Measurements from ENCODE around the gene ZNF362. TPM values are rescaled to one million over a fixed set of nuclear protein-coding genes. Genes with fewer than 3 reads are reported as not detected.

ZNF362 gene
- total RNA-seq, 1 experiment from 2014 or later, result 11.1 TPM

- no TSS peak for BruUV-seq (replicated peaks)
These were observed 6.9 kb upstream of the ZNF362 start for GRCh38 chr1:33249422-33249821.

More at GRCh38 chr1:33249422-33249821, 6.9 kb upstream of the ZNF362 start:
- ChIA-PET CTCF (no interaction called here), RAD21 (ENCODE audit: low non-redundant PET in 1 of 2, low total read pairs in 2 of 2, uncharacterized antibody in 2 of 2, unreplicated experiment in 2 of 2) (no interaction called here), POLR2A (no interaction called here)
- no peak for DNase-seq (ENCODE audit: low read depth, low spot score)
- no peak overlapping the region for H3K27ac ChIP-seq (ENCODE audit: low read depth, low read length)
- peaks cover 0 to 2% of the 10 kb centered on the region in 2 experiments; a peak in 1 of 4 replicates for H3K4me1 ChIP-seq (ENCODE audit: control insufficient read depth in 1 of 2, insufficient read depth in 2 of 2, low read length in 2 of 2)
- no peaks in the 10 kb centered on the region for H3K36me3 ChIP-seq (ENCODE audit: control insufficient read depth in 1 of 2, insufficient read depth in 2 of 2, low read length in 2 of 2)
- H3K9me3 ChIP-seq (ENCODE audit: control insufficient read depth in 1 of 2, insufficient read depth in 1 of 2, low read depth in 1 of 2, low read length in 2 of 2), result no peaks in the 10 kb centered on the region
- no peaks in the 10 kb centered on the region for H3K27me3 ChIP-seq (ENCODE audit: insufficient read depth, low read length)
- H3K9me2 ChIP-seq (ENCODE audit: insufficient read depth), result no peaks in the 10 kb centered on the region
- intact Hi-C loops (cut with micrococcal nuclease), result no loop called here
- no peak for ATAC-seq
- no peak overlapping the region for H3K4me2 ChIP-seq (ENCODE audit: low read length)
- no peak overlapping the region for H2AFZ ChIP-seq (ENCODE audit: low read depth, low read length, poor library complexity, severe bottlenecking)
- TF ChIP-seq EZH2phosphoT487 (IDR thresholded peaks at IDR 0.05; ENCODE audit: borderline replicate concordance) (no peak), EZH2 (IDR thresholded peaks at IDR 0.05) (no peak), CBX3 (IDR thresholded peaks at IDR 0.05; ENCODE audit: low read depth) (no peak), POLR2A (IDR thresholded peaks at IDR 0.05; ENCODE audit: borderline replicate concordance, extremely low read depth, insufficient read depth, insufficient read length) (no peak), TCF7L2 (IDR thresholded peaks at IDR 0.05; ENCODE audit: borderline replicate concordance, extremely low read depth, insufficient read depth, insufficient read length) (no peak), CTCF (IDR thresholded peaks at IDR 0.05 in 2 of 3, conservative IDR thresholded peaks at IDR 0.05 in 1 of 3; ENCODE audit: borderline replicate concordance in 1 of 3, insufficient read depth in 1 of 3, low read depth in 2 of 3, low read length in 2 of 3) (no peak), RAD21 (IDR thresholded peaks at IDR 0.05; ENCODE audit: low read depth) (no peak), ATF3 (IDR thresholded peaks at IDR 0.05) (no peak), CEBPB (IDR thresholded peaks at IDR 0.05; ENCODE audit: low read depth) (no peak), SRF (IDR thresholded peaks at IDR 0.05; ENCODE audit: low read depth) (no peak), ZNF274 (IDR thresholded peaks at IDR 0.05; ENCODE audit: low read depth, low read length) (no peak), EGR1 (IDR thresholded peaks at IDR 0.05; ENCODE audit: low read depth) (no peak)
- H3K4me3 ChIP-seq (replicated peaks in 1 of 2; ENCODE audit: low read depth in 1 of 2, low read length in 2 of 2), result no peak overlapping the region
- H3K79me2 ChIP-seq (ENCODE audit: insufficient read depth, low read length), result no peaks in the 10 kb centered on the region
- H3K9ac ChIP-seq (ENCODE audit: low read length), result no peak overlapping the region
- H4K20me1 ChIP-seq (ENCODE audit: insufficient read depth), result no peaks in the 10 kb centered on the region

All from HCT116 (cell line).